H1 (cell line): ENCODE data around the gene CAMK1G.

Source experiments
- CTCF ChIP-seq, 3 experiments: IDR thresholded peaks; 1 replicate in 2 of 3; 2 replicates in 1 of 3; pipeline versions ENCODE4 v1.5.1 to v1.6.1; 2011; ENCODE audit warnings: low read length in 3 of 3, mild to moderate bottlenecking in 3 of 3, inconsistent platforms in 2 of 3, low read depth in 1 of 3, moderate library complexity in 1 of 3; ENCODE audit not compliant: insufficient read depth in 1 of 3; ENCODE audit errors: control extremely low read depth in 1 of 3
- SP2 ChIP-seq: IDR thresholded peaks from 2 replicates; pipeline ENCODE4 v1.6.1; 2012; ENCODE audit warnings: mild to moderate bottlenecking, low read length, inconsistent platforms
- ZNF274 ChIP-seq: IDR thresholded peaks from 2 replicates; pipeline ENCODE4 v1.7.0; 2012; ENCODE audit warnings: low read length, borderline replicate concordance; ENCODE audit errors: extremely low read depth

- TF ChIP-seq SP2 = no peak
- peak; percentile 75 to 86 (median 84) for TF ChIP-seq CTCF (IDR thresholded peaks at IDR 0.05; ENCODE audit: control extremely low read depth in 1 of 3, insufficient read depth in 1 of 3, low read depth in 1 of 3, low read length in 3 of 3)
- TF ChIP-seq ZNF274 = no peak
These were observed 18.5 kb downstream of the CAMK1G start for GRCh38 chr1:209601809-209602657.
